ENCODE measurements around the gene SLC35E1.
"Not testable (repeated sequence)": the region's sequence is repeated elsewhere in the genome, so short reads cannot be mapped to it uniquely, and the experiment has no call there.

SLC35E1 gene

DNA sequence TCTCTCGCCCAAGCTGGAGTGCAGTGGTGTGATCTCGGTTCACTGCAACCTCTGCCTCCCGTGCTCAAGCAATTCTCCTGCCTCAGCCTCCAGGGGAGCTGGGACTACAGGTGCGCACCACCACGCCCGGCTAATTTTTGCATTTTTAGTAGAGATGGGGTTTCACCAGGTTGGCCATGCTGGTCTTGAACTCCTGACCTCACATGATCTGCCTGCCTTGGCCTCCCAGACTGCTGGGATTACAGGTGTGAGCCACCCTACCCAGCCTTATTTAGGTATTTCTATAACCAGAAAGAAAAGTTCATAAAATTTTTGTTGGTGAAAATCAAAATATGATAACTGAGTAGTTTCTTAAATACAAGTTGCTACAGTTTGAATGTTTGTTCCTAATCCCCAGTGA, 28.5 kb downstream of the SLC35E1 start:
- not testable (repeated sequence) for DNase-seq

DNA sequence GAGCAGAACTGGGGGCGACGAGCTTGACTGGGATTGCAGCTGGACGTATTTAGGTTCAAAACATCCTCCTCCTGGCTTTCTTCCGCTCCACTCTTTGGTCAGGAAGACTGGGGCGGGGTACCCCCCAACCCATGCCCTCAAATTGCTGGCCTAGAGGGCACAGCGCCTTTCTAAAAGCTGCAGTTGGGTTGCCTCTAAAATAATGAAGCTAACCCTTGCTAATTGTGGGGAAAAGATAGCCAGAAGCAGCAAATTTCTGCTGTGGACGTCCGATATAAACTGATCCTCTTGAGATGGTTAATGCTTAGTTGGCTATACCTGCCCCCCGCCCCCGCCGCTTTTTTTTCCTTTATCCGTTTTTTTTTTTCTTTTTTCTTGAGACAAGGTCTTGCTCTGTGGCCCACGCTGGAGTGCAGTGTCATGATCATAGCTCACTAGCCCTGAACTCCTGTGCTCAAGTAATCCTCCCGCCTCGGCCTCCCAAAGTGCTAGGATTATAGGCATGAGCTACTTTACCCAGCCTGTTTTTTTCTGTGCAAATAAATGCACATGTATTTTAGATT, 29.2 kb downstream of the SLC35E1 start:
- no peak for DNase-seq

DNA sequence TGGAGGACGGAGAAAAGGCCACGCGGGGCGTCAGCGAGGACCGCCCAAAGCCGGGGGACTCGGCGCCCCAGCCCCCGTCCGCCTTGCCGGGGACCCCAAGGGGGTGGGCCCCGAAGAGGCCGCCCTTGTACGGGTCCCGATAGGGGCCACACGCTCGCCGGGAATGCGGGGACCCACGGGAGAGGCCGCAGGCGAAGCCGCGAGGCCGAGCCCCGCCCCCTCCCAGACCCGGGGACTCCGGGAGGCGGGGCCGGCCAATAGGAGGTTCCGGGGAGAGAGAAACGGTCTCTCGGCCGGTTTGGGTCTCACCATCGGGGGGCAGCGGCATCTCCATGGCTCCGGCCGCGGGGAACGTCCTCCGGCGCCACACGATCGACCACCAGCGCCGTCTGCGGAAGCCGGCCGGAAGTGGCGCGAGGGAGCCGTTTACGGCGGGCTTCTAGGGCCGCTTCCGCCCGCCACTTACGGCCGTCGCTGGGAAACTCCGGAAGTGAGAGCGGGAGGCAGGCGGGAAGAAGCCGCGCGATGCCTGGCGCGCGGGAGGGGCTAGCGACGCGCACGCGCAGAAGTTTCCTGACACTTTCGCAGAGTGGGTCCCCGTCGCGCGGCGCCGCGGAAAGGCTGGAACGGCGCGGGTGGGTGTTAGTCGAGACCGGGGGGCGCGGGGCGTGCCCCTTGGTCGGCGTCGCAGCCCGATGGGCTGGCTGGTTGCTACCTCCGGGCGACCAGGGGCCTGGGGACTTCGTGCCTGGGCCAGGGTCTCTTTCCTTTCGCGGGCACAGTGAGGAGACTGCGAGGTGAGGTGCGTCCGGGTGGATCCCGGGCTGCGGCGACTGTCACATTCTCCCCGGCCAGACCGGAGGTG, 29.9 kb downstream of the SLC35E1 start, which contains the start of gene CHERP:
TSS of gene CHERP (minus strand) at position 393 of the 865 bp plus-strand sequence. CDS start at position 334, 59 bp downstream.
- peak; percentile 88 for DNase-seq

DNA sequence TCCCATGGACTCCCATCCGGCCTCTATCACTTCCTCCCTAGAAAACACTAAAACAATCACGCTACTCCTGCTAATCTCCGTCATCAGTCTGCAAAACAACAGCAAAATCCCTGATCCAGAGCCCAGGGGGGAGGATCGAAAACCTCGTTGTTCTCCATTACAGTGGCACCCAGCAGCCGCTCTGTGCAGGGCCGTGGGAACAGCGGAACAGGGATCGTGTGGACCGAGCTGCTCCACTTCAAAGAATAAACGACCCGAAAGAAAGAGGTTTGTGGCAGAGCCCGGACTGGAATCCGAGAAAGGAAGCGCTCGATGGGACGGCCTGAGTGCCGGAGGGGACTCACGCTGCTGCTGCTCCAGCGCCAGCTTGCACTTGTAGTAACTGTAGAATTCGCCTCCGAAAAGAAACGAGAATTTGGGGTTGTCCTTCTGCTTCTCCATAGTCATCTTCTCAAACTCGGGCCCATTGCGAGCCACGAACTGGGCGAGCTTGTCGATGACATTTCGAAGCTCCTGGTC, 30.6 kb downstream of the SLC35E1 start:
- no peak for DNase-seq

DNA sequence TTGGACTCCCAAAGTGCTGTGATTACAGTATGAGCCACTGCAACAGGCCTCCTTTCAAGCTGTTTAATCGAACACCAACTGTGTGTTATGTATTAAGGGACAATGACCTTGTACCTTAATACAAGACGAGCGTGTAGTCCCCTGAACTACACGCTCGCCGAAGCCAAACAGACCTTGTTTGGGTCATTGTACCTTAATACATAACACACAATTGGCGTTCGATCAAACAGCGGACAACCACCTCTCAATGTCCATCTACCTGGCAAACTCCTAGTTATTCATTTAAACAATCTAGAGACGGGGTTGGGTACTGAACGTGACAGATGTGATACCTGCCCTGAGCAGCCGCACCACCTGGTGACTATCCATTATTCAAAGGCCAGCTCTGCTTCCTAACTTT, 31.3 kb downstream of the SLC35E1 start:
- DNase-seq = no peak

DNA sequence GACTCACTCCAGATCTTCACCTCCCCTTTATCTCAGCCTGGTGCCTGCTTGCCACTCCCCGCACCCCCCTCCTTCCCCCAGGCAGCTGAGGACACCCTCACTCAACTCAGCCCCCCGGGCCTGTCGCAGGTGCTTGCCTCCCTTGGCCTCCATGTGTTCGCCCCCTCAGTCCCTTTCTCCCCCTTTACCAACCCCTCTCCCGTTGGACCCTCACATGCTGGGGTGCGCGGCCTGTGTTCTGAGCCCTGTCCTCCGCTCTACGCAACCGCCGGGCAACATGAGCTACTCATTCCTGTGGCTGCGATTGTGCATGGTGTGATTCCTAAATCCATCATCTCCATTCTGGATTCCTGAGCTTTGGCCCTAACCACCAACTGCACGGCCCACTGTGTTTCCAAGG, 35.1 kb downstream of the SLC35E1 start:
- DNase-seq = no peak

DNA sequence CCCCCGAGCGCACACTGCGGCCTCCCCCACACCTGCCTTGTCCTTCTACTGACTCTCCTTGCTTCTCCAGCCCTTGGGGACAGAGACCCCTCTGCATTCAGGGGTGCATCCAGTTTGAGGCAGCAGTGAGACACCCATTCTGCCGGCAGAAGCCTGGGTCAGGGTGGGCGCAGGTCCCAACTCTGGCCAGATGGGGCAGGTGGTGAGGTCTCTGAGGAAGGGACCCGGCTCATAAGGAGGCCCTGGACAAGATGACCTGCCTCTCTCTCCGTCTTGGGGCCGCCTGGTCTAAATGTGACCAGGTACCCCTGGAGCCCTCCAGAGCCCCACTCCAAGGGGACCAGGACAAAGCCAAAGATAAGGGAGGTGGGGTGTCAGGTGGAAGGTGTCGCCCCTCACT, 36.1 kb downstream of the SLC35E1 start:
- DNase-seq = no peak

DNA sequence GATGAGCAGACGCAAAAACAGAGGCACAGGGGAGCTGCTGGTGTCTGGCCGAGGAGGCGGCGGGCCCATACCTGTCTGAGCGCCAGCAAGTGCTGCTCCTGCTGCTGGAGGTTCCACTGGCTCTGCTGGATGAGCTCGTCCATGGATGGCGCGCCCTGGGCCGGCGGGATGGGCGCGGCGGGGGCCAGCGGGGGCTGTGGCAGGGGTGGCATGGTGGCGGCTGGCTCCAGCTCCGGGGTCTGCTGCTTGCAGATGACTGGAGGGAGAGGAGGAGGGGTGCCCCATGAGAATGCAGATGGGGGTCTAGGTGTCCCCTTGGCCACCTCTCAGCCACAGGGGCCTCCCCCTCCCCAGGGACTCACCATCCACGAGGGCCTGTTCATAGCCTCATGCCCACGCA, 36.8 kb downstream of the SLC35E1 start:
- DNase-seq = no peak

DNA sequence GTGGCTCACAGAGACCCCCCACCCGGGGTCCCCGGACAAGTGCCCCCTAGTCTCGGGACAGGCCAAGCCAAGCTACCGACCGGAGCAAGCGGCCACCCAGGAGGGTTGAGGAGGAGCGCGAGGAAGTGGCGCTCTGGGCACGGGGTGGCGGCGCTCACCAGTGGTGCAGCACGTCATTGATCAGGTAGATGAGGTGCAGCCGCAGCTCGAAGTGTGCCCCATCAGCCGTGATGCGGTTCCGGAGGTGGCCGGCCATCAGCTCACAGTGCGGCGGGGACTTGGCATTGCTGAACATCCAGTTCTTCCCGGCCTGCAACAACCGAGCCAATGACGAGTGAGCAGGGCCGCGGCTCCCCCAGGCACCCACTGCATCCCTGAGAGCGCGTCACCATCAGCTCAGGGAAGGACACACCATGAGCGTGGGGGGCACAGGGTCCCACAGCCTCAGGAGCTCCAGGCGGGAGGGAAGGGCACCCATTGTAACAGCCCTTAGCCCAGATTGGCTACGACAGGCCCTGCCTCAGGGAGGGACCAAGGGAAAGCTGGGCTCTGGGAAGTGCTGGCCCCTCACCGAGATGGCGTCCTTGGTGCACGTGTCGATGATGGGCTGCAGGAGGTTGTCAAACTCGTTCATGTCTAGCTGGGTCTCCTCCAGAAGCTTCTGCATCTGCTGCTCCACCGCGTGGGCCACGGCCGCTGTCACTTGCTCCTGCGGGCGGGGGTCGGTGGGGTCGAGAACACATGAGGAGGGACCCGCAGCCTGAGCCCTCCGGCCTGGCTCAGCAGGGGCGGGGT, 39.6 kb downstream of the SLC35E1 start:
- DNase-seq = no peak

DNA sequence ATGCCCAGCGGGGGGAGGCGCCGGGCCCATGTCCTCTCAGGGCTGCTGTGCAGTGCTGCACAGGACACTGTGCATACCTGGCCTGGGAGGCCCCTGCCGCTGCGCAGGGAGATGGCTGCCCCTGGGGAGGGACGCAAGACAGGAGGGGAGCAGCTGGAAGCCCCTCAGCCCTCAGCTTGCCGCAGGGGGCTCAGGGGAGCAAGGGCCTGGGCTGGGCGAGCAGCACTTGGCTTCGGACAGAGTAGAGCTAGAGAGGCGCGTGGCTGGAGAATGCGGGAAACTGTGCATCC, 40.9 kb downstream of the SLC35E1 start:
- no peak for DNase-seq

DNA sequence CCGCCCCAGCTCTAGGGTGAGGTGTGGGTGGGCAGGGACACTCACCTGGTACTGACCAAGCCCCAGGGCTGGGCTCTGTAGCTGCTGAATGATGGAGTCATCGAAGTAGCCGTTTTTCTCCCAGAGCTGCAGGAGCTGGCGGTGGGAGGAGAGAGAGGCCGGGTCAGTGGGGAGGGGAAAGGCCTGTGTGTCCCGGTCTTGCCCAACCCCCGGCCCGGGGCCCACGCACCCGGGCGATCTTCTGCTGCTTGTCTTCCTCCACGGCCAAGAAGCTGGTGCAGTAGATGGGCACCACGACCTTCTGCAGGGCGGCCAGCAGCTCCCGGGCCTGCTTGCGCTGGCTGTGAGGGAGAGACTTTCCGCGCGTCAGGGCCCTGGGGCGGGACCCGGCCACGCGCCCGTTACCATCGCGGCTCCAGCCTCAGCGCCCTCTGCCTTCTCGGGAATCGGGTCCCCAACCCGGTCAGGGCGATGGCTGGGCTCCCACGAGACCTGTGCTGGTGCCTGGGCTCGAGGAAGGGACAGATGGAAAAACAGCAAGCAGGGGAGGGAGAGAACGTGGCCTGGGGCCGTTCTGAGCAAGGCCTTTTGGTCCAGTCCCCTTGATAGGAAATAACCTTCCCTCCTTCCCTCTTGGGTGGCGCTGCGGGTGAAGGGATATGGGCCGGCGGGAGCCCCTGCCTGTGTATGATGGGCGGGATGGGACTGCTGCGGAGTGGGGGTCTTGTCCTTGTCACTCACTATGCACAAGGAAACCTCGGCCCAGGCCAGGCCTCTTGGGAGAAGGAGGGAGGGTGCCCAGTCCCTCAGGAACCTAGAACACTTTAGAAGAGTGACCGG, 41.5 kb downstream of the SLC35E1 start:
- DNase-seq = no peak

DNA sequence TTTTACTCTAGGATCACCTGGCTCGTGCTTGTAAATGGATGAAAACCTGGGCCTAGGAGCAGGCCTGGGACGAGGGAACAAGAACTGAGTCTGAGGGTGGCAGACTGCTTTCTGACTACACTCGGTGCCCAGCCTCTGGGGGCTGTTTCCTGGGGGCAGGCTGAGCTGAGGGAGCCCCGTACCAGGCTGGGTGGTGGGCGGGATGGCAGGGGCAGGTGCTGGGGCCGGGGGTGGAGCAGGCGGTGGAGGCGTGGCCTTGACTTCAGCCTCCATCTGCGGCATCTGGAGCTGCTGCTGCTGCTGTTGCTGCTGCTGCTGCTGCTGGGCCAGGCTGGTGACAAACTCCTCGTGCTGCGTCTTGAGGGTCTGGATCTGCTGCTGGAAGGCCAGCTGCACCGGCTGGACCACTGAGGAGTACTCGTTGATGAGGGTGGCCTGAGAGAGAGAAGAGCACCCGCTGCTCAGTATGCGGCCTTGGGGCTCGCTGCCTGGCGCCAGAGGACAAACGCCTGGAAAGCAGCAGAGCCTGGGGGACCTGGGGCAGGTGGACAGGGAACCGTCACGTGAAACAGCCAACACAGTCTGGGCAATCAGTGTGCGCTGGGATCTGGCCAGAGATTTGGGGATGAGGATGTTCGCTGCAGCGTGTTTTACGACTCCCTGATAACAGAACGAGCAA, 42.6 kb downstream of the SLC35E1 start:
- no peak for DNase-seq

DNA sequence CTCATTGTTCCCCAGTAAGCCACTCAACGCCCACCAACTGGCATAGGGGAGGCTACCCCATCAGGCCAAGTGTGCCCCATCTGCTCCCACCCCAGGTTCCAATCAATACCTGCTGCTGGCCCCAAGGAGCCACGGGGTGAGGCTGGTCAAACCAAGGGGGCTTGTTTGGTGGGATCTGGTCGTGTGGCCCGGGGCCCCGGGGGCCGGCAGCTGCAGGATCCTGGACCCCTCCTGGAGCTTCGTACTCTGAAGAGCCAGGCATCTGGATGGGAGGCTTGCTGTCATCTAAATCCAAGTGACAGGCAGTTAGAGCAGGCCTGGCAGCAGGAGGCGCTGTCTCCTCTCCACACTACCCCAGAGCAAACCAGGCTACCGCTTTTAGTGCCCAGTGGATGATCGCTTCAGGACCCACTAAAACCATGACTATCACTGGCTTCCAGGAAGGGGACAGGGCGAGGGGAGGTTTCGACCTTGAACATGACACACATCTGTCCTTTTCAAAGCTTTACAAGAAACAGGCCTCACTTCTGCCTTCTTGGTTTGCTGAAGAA, 44.2 kb downstream of the SLC35E1 start:
- DNase-seq = no peak

DNA sequence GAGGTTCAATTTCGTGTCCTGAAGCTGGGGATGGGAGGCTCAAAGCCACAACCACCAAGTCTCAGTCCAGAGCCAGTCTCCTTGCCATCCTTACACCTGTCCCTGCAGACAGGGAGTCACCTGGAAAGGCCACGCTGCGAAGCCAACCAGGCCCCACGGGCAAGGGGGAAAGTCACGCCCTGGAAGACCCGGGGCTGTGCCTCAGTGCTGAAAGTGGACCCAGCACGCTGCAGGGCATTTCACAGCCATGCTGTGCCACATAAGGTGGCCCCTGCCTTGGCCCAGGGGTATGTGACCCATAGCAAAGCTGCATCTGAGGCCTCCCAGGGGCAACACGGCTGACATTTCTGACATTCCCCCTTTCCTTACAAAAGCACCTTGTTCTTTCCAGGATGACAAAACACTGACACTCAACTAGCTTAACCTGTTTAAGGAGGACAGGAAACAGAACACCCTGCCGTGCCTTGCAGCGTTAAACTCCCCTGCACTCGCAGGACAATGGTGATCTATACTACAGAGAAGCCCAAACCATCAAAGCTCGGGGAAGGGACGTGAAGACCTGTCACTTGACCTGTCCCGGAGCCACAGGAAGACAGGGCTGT, 44.8 kb downstream of the SLC35E1 start:
- no peak for DNase-seq

DNA sequence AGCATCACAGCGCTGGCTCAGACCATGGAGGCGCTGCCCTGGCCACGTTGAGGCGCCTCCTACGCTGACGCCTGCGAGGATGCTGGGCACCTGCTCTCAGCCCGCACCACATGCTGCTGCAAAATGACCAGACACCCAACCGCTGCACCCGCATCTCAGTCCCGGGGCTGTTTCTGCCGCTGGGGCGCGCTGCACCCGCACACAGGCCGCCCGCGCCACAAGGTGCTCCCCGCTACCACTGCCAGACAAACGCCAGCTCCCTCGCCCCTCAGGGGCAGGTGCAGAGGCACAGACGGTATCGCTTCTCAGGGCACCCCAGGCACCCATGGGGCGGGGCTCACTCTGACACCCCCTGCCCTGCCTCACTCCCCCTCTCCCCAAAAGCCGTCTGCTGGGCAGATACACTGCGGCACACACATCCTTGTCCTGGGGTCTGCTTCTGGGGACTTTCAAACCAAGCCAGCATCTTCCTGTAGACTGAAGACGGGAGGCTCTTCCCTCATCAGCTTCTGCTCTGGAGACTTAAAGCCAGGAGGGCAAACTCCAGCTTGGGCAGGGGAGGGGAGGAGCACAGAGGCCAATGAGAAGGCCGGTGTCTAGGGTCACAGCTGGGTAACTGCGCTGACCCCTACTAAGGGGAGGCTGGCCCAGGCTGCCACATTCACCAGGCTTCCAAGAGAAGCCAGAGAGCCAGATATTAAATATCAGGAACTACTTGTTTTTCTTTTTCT, 46.3 kb downstream of the SLC35E1 start:
- DNase-seq = no peak

DNA sequence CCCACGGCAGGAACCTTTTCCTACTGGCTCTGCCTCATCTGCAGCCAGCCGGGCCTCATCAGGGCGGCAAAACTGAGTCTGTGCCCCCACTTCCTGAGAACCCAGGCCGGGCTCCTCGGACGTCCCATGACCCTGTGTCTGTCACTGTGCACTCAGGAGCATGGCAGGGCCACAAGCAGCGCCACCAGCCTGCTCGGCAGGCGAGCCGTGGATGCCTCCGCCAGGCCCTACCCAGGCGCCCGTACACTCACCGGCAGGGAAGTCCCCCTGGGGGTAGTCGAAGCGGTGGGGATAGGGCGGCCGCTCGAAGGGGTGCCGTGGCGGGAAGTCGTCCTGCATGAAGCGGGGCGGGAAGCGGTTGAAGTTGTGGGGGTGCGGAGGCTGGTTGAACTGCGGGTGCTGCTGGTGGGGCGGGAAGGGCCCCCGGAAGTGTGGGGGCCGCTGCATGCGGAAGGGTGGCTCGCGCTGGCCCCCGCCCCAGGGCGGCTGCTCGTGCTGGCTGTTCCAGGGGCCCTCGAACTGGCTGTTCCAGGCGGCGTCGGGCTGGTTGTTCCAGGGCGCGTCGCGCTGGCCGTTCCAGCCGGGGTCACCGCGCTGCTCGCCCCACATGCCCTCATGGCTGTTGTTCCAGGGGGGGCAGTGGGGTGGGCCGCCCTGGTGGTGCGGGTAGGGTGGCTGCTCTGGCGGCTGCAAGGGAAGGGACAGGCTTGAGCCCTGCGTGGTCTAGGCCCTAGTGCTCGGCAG, 47.1 kb downstream of the SLC35E1 start:
- no peak for DNase-seq

DNA sequence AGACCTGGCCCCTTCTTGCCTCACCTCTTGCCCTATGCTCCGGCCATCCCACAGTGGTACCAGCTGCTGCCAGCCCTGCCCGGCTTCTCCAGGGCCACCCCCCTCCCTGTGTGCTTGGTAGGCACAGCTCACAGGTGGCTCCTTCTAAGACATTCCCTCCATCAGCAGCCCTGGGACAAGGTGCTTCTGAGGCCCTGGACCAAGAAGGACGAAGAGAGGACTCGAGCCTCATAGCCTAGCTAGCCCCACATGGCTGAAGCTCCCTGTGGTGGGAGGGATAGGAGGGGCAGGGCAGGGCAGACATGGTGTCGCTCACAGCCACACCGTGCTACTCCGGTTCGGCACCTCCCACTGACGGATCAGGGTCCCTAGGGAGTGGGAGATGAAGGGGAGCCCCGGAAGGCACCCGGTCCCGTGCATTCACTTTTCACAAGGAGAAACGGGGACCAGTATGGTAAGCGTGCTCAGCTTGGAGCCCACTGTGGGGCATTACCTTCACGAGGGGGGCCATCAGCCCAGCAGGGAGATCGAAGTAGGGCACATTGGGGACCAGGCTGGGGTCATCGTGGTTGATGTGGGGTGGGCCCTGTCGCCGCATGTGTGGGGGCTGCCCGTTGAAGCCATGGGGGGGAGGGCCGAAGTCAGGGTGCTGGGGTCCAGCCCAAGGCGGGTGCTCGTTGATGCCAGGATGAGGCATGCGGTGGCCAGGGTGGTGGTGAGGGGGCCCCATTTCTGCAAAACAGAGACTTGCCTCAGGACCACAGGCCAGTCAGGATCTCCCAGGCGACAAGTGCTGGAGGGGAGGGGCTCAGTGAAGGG, 49.4 kb downstream of the SLC35E1 start:
- DNase-seq = no peak

DNA sequence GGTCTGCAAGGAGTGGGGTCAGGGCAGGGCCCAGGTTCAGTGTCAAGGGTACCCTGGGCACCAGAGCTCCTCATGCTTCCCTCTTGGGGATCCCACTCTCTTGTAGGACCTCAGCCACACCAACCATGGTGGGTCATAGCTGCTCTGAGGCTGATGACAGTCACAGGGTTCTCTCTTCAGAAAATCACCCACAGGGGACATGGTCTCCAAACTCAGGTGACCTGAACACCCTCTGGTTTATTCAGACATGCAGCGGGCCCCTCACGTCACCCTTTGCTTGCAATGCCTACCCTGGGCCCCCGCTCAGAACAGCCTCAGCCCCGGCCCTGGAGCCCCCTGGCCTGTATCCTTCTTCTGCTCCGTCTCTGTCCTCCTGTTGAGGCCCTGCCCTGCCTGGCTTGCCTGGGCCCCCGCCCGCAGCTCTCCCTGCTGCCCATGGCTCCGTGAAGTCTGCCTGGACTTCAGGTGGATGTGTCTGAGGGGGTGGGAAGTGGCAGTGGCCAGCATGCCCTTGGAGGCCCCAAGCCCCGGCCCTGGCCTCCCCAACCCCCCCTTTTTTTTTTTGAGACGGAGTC, 50.4 kb downstream of the SLC35E1 start:
- DNase-seq = no peak

Data from NCI-H510A treated with DMSO at 0.1 percent for 48 hours (cell line).